HepG2 (cell line): ENCODE results near the gene ACER3. TPM values are rescaled to one million over a fixed set of nuclear protein-coding genes. Genes with fewer than 3 reads are reported as not detected.

Experiments
- ATAC-seq: fragments of 200-7000 bp; cut with Tn5 transposase; 3 replicates; pipeline ENCODE4 v1.9.1; 2020; ENCODE audit warnings: mild to moderate bottlenecking, moderate library complexity
- BruUV-seq: library from RNA; stranded (reverse); fragments of 400-500 nt; replicated peaks from 2 replicates; lab custom pipeline; 2021; lab: Mats Ljungman, UMichigan
- CTCF ChIA-PET: fragments of 300-600 bp; formaldehyde crosslinking; extraction: SDS; loops from one replicate; lab custom pipeline; 2021; ENCODE audit warnings: low total read pairs, inconsistent platforms, low intra/inter-chr PET ratio; lab: Yijun Ruan, JAX
- POLR2A ChIA-PET: fragments of 350-600 bp; sonication (Branson Sonifier 250); formaldehyde crosslinking; loops from one replicate; lab custom pipeline; 2020; ENCODE audit warnings: antibody characterized with exemption, inconsistent platforms; lab: Yijun Ruan, JAX
- DNase-seq: peaks from one replicate; pipeline ENCODE4 v3.0.0-alpha.2; 2015; ENCODE audit warnings: low spot score
- FAIRE-seq: peaks from 3 replicates; lab custom pipeline; 2011; peaks lifted over from hg19 to GRCh38; lab: Jason Lieb, UNC
- H2AFZ ChIP-seq: one replicate; pipeline ENCODE4 v1.6.1; 2011; ENCODE audit warnings: low read length, inconsistent platforms
- H3K27ac ChIP-seq: fragments of 300-600 bp; 3 replicates; pipeline ENCODE4 v1.8.0; 2011; ENCODE audit warnings: mixed run types, mild to moderate bottlenecking, mixed read lengths, low read length, inconsistent platforms; ENCODE audit not compliant: insufficient read depth; ENCODE audit errors: extremely low read length
- H3K27me3 ChIP-seq, 2 experiments: fragments of 200-600 bp in 1 of 2; 2 replicates in 1 of 2; 3 replicates in 1 of 2; pipeline versions ENCODE4 v1.6.0 to v1.8.0; 2011; ENCODE audit warnings: low read length in 2 of 2, mild to moderate bottlenecking in 2 of 2, moderate library complexity in 2 of 2, inconsistent platforms in 1 of 2; ENCODE audit not compliant: insufficient read depth in 2 of 2, control insufficient read depth in 1 of 2
- H3K36me3 ChIP-seq, 2 experiments: fragments of 200-600 bp in 1 of 2; replicated peaks in 1 of 2; 2 replicates in 1 of 2; 3 replicates in 1 of 2; pipeline versions ENCODE4 v1.5.1 to v1.8.0; 2011; ENCODE audit warnings: low read length in 2 of 2, inconsistent platforms in 1 of 2; ENCODE audit not compliant: insufficient read depth in 2 of 2, control insufficient read depth in 1 of 2
- H3K4me1 ChIP-seq: 2 replicates; pipeline ENCODE4 v1.5.1; 2012; ENCODE audit warnings: low read length, inconsistent platforms; ENCODE audit not compliant: insufficient read depth
- H3K4me2 ChIP-seq: 2 replicates; pipeline ENCODE4 v1.6.0; 2011; ENCODE audit warnings: low read depth, low read length, inconsistent platforms
- H3K4me3 ChIP-seq, 3 experiments: fragments of 200-600 bp in 1 of 3; sonication (generic), shearing (Covaris generic) in 1 of 3; replicated peaks in 1 of 3; 2 replicates each; pipeline ENCODE4 v1.5.1; 2011 to 2016; ENCODE audit warnings: low read length in 3 of 3, inconsistent platforms in 2 of 3, low read depth in 2 of 3, mild to moderate bottlenecking in 2 of 3, control low read depth in 1 of 3, mixed read lengths in 1 of 3; ENCODE audit not compliant: insufficient read depth in 1 of 3
- H3K79me2 ChIP-seq: one replicate; pipeline ENCODE4 v1.6.1; 2011; ENCODE audit warnings: low read length, inconsistent platforms; ENCODE audit not compliant: insufficient read depth
- H3K9ac ChIP-seq: 2 replicates; pipeline ENCODE4 v1.6.0; 2011; ENCODE audit warnings: mild to moderate bottlenecking, low read depth, low read length, inconsistent platforms; ENCODE audit not compliant: insufficient read depth
- H3K9me3 ChIP-seq: 2 replicates; pipeline ENCODE4 v1.5.1; 2012; ENCODE audit warnings: mild to moderate bottlenecking, low read length
- H4K20me1 ChIP-seq: 2 replicates; pipeline ENCODE4 v1.6.0; 2011; ENCODE audit warnings: inconsistent platforms, mild to moderate bottlenecking, low read length, moderate library complexity; ENCODE audit not compliant: insufficient read depth
- ATF7 ChIP-seq, 2 experiments: fragments of 450-650 bp in 1 of 2; sonication (generic) in 1 of 2; formaldehyde crosslinking in 1 of 2; IDR thresholded peaks; 2 replicates each; pipeline versions ENCODE4 v1.4.0 to v1.6.1; 2016 to 2020; ENCODE audit warnings: antibody characterized with exemption in 1 of 2, mild to moderate bottlenecking in 1 of 2, missing genetic modification reagents in 1 of 2
- CAMTA2 ChIP-seq: sonication (generic); formaldehyde crosslinking; IDR thresholded peaks from 2 replicates; pipeline ENCODE4 v1.4.0; 2020; ENCODE audit warnings: mild to moderate bottlenecking, missing genetic modification reagents, borderline replicate concordance
- ESRRA ChIP-seq: sonication (generic); formaldehyde crosslinking; IDR thresholded peaks from 2 replicates; pipeline ENCODE4 v1.5.1; 2020; ENCODE audit warnings: mild to moderate bottlenecking, low read depth, missing genetic modification reagents
- EZH2 ChIP-seq: conservative IDR thresholded peaks from 2 replicates; pipeline ENCODE4 v1.6.1; 2012; ENCODE audit warnings: mild to moderate bottlenecking, low read depth, low read length, moderate library complexity
- GABPA ChIP-seq, 2 experiments: IDR thresholded peaks; 2 replicates each; pipeline ENCODE4 v1.6.1; 2011 to 2016; ENCODE audit warnings: low read depth in 2 of 2, low read length in 1 of 2, missing biosample characterization in 1 of 2, missing genetic modification characterization in 1 of 2
- GABPB1 ChIP-seq: IDR thresholded peaks from 2 replicates; pipeline ENCODE4 v1.6.1; 2016; ENCODE audit warnings: mild to moderate bottlenecking, missing genetic modification reagents, moderate library complexity, missing compliant biosample characterization
- MIER2 ChIP-seq: IDR thresholded peaks from 2 replicates; pipeline ENCODE4 v1.6.1; 2016; ENCODE audit warnings: missing biosample characterization, missing genetic modification reagents
- RFXANK ChIP-seq: IDR thresholded peaks from 2 replicates; pipeline ENCODE4 v1.6.1; 2016
- SALL1 ChIP-seq: sonication (generic); formaldehyde crosslinking; IDR thresholded peaks from 2 replicates; pipeline ENCODE4 v1.8.0; 2022; ENCODE audit warnings: mild to moderate bottlenecking, missing genetic modification reagents
- XRCC5 ChIP-seq: fragments of 200-400 bp; formaldehyde crosslinking; optimal IDR thresholded peaks from 2 replicates; pipeline ENCODE3; 2017; ENCODE audit warnings: mild to moderate bottlenecking, low read length
- ZNF121 ChIP-seq: sonication (generic); formaldehyde crosslinking; IDR thresholded peaks from 2 replicates; pipeline ENCODE4 v1.5.0; 2020; ENCODE audit warnings: mild to moderate bottlenecking, missing genetic modification reagents
- ZNF230 ChIP-seq: sonication (generic); formaldehyde crosslinking; IDR thresholded peaks from 2 replicates; pipeline ENCODE4 v1.4.0; 2020; ENCODE audit warnings: mild to moderate bottlenecking, missing genetic modification reagents
- ZNF451 ChIP-seq: sonication (generic); formaldehyde crosslinking; IDR thresholded peaks from 2 replicates; pipeline ENCODE4 v1.5.0; 2020; ENCODE audit warnings: mild to moderate bottlenecking, missing genetic modification reagents
- ZNF674 ChIP-seq: sonication (generic); formaldehyde crosslinking; IDR thresholded peaks from 2 replicates; pipeline ENCODE4 v1.5.0; 2020; ENCODE audit warnings: low read depth, mild to moderate bottlenecking, missing genetic modification reagents
- WGBS: methylation state at CpG from one replicate; pipeline ENCODE4 v1.1.6; 2017; ENCODE audit warnings: low lambda C conversion rate; 5-methylcytosine and 5-hydroxymethylcytosine counted together
- in situ Hi-C: cut with HindIII; loops from 2 replicates; pipeline ENCODE4 v1.10.0; 2017; ENCODE audit warnings: low pct_unique_long_range_greater_than_20kb; ENCODE audit not compliant: extremely low pct_ligation_motif_present
- intact Hi-C: fragments of 100-400 bp; cut with micrococcal nuclease; formaldehyde crosslinking; loops from one replicate; pipeline ENCODE4 v1.10.0; 2022; ENCODE audit not compliant: unreplicated experiment
- polyA plus RNA-seq, 8 experiments: library from polyadenylated mRNA; depleted of rRNA in 3 of 8; stranded (reverse) in 7 of 8; unstranded in 1 of 8; fragments of >200 nt; fragmentation: Illumina TruSeq in 4 of 8; extraction: Trizol in 4 of 8; gene quantifications; 2 replicates each; pipeline versions ENCODE4 v1.2.1 to v1.2.3, GENCODE V29; 2011 to 2016; ENCODE audit warnings: low read depth in 4 of 8, missing spikeins in 1 of 8, mixed read lengths in 1 of 8; ENCODE audit not compliant: insufficient read depth in 1 of 8
- total RNA-seq, 5 experiments: library from RNA; depleted of rRNA; stranded (reverse); fragments of >200 nt; fragmentation: Illumina TruSeq; extraction: Trizol; gene quantifications; 2 replicates each; pipeline ENCODE4 v1.2.3, GENCODE V29; 2016; ENCODE audit warnings: low read depth in 1 of 5
- TF ChIP-seq, protein P1 (sequence below): sonication (generic); formaldehyde crosslinking; IDR thresholded peaks from 2 replicates; pipeline ENCODE4 v1.8.0; 2022; ENCODE audit warnings: mild to moderate bottlenecking, missing genetic modification reagents
- TF ChIP-seq, protein P2 (sequence below): IDR thresholded peaks from 2 replicates; pipeline ENCODE4 v1.6.1; 2018; ENCODE audit warnings: missing genetic modification reagents, mild to moderate bottlenecking, missing compliant biosample characterization
- TF ChIP-seq, protein P3 (sequence below): sonication (generic); formaldehyde crosslinking; IDR thresholded peaks from 2 replicates; pipeline ENCODE4 v1.9.0; 2021; ENCODE audit warnings: missing genetic modification reagents, borderline replicate concordance

Gene ACER3
- total and polyA plus RNA-seq, 2 of the 13 experiments (the other 11 are each of a cell fraction or from before 2014, with no cell fraction given) = 6.0 to 9.8 TPM

DNA sequence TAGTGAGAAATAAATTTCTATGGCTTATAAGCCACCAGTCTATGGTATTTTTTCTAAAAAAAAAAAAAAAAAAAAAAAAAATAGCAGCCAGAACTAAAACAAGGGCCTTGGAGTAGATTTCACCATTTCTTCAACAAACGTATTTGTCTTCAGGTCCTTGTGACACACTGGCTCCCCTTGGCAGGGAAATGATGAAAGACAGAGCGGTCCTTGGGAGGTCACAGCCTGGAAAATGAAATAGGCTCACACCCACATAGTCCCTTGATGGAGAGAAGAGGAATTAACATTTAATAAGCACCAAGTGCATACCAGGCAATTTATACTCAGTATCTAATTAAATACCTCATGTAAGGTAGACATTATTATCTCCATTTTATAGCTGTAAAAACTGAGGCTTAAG, 25.7 kb upstream of the ACER3 start:
- CTCF ChIA-PET = no interaction called here
- no peak for DNase-seq
- in situ Hi-C loops = loop anchor here (10.0 kb wide), 1 partner anchor 110 kb away; no protein-coding TSS in a partner anchor
- BruUV-seq = no TSS peak
- 23% methylated on average over 2 of the region's 2 CpGs for WGBS
- Histone ChIP-seq H3K36me3 (no peaks in the 10 kb centered on the region), H3K9me3 (no peaks in the 10 kb centered on the region), H3K9ac (no peak overlapping the region), H3K4me2 (no peak overlapping the region), H3K79me2 (no peaks in the 10 kb centered on the region), H3K27me3 (peaks cover 3 to 46% of the 10 kb centered on the region in 2 experiments; a peak in 3 of 5 replicates), H4K20me1 (no peaks in the 10 kb centered on the region; the same call in 1 of the 2 replicates), H3K27ac (no peak overlapping the region), H2AFZ (no peak overlapping the region), H3K4me1 (peaks cover 7% of the 10 kb centered on the region; the same call in 1 of the 2 replicates), H3K4me3 (no peak overlapping the region)
- no peak for ATAC-seq
- POLR2A ChIA-PET = no interaction called here
- intact Hi-C loops = loop anchor here (5.0 kb wide), 1 partner anchor 113 kb away; no protein-coding TSS in a partner anchor
- TF ChIP-seq RFXANK (no peak), ATF7 (IDR thresholded peaks at IDR 0.05) (no peak), ATF7 (CRISPR knock-in tag; IDR thresholded peaks at IDR 0.05) (no peak), ZNF230 (CRISPR knock-in tag) (no peak), CAMTA2 (CRISPR knock-in tag) (no peak), MIER2 (CRISPR knock-in tag) (no peak), ZNF121 (no peak), ESRRA (CRISPR knock-in tag) (no peak), EZH2 (no peak), GABPB1 (CRISPR knock-in tag) (no peak), GABPA (IDR thresholded peaks at IDR 0.05; ENCODE audit: low read depth, low read length) (no peak), GABPA (CRISPR knock-in tag; IDR thresholded peaks at IDR 0.05; ENCODE audit: low read depth) (no peak), ZNF451 (CRISPR knock-in tag) (no peak), ZNF674 (CRISPR knock-in tag) (no peak), XRCC5 (no peak), SALL1 (CRISPR knock-in tag) (no peak)
- TF ChIP-seq, protein P1, sequence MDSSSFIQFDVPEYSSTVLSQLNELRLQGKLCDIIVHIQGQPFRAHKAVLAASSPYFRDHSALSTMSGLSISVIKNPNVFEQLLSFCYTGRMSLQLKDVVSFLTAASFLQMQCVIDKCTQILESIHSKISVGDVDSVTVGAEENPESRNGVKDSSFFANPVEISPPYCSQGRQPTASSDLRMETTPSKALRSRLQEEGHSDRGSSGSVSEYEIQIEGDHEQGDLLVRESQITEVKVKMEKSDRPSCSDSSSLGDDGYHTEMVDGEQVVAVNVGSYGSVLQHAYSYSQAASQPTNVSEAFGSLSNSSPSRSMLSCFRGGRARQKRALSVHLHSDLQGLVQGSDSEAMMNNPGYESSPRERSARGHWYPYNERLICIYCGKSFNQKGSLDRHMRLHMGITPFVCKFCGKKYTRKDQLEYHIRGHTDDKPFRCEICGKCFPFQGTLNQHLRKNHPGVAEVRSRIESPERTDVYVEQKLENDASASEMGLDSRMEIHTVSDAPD (CRISPR knock-in tag) = no peak
- TF ChIP-seq, protein P2, sequence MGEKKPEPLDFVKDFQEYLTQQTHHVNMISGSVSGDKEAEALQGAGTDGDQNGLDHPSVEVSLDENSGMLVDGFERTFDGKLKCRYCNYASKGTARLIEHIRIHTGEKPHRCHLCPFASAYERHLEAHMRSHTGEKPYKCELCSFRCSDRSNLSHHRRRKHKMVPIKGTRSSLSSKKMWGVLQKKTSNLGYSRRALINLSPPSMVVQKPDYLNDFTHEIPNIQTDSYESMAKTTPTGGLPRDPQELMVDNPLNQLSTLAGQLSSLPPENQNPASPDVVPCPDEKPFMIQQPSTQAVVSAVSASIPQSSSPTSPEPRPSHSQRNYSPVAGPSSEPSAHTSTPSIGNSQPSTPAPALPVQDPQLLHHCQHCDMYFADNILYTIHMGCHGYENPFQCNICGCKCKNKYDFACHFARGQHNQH (CRISPR knock-in tag) = no peak
- TF ChIP-seq, protein P3, sequence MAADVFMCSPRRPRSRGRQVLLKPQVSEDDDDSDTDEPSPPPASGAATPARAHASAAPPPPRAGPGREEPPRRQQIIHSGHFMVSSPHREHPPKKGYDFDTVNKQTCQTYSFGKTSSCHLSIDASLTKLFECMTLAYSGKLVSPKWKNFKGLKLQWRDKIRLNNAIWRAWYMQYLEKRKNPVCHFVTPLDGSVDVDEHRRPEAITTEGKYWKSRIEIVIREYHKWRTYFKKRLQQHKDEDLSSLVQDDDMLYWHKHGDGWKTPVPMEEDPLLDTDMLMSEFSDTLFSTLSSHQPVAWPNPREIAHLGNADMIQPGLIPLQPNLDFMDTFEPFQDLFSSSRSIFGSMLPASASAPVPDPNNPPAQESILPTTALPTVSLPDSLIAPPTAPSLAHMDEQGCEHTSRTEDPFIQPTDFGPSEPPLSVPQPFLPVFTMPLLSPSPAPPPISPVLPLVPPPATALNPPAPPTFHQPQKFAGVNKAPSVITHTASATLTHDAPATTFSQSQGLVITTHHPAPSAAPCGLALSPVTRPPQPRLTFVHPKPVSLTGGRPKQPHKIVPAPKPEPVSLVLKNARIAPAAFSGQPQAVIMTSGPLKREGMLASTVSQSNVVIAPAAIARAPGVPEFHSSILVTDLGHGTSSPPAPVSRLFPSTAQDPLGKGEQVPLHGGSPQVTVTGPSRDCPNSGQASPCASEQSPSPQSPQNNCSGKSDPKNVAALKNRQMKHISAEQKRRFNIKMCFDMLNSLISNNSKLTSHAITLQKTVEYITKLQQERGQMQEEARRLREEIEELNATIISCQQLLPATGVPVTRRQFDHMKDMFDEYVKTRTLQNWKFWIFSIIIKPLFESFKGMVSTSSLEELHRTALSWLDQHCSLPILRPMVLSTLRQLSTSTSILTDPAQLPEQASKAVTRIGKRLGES (CRISPR knock-in tag) = no peak
- no peak for FAIRE-seq
